T-cell (primary cell): Measurements from ENCODE around the gene TLE2. TPM values are rescaled to one million over a fixed set of nuclear protein-coding genes. Genes with fewer than 3 reads are reported as not detected.
"Not testable (repeated sequence)": the region's sequence is repeated elsewhere in the genome, so short reads cannot be mapped to it uniquely, and the experiment has no call there.

Experiments
- ATAC-seq, 4 experiments: fragments of 200-7000 bp in 3 of 4; fragments of 150-1000 bp in 1 of 4; cut with Tn5 transposase; replicated peaks in 1 of 4; 1 replicate in 3 of 4; 2 replicates in 1 of 4; pipeline ENCODE4 v1.10.0; 2021; ENCODE audit warnings: moderate library complexity in 3 of 4, mild to moderate bottlenecking in 2 of 4, moderate number of reproducible peaks in 1 of 4
- CTCF ChIA-PET, 2 donors: fragments of 300-600 bp; sonication (Branson Sonifier 250); formaldehyde crosslinking; loops; one replicate each; lab custom pipeline; 2022; ENCODE audit warnings: antibody characterized with exemption in 2 of 2; lab: Charles Lee
- POLR2A ChIA-PET, 2 donors: fragments of 300-600 bp; sonication (Branson Sonifier 250); formaldehyde crosslinking; loops; one replicate each; lab custom pipeline; 2022; ENCODE audit warnings: antibody characterized with exemption in 2 of 2; lab: Charles Lee
- DNase-seq, 35 experiments: peaks; one replicate each; pipeline versions ENCODE4 v3.0.0 to v3.0.0-alpha.2; 2013 to 2023
- H3K27ac ChIP-seq: one replicate; pipeline ENCODE4 v1.5.1; 2013; ENCODE audit warnings: low read length
- H3K27me3 ChIP-seq, 2 experiments: replicated peaks in 1 of 2; 1 replicate in 1 of 2; 2 replicates in 1 of 2; pipeline versions ENCODE4 v1.6.1 to v1.7.0; 2013; ENCODE audit warnings: low read length in 1 of 2, mixed read lengths in 1 of 2; ENCODE audit not compliant: control insufficient read depth in 2 of 2, insufficient read depth in 2 of 2; ENCODE audit errors: extremely low read depth in 1 of 2
- H3K36me3 ChIP-seq, 2 donors: 1 replicate in 1 of 2; 2 replicates in 1 of 2; pipeline versions ENCODE4 v1.6.1 to v1.7.0; 2013; ENCODE audit warnings: low read length in 1 of 2; ENCODE audit not compliant: control insufficient read depth in 2 of 2, insufficient read depth in 1 of 2; ENCODE audit errors: extremely low read depth in 1 of 2
- H3K4me1 ChIP-seq, 2 experiments: 1 replicate in 1 of 2; 2 replicates in 1 of 2; pipeline versions ENCODE4 v1.6.1 to v1.7.0; 2013; ENCODE audit warnings: low read length in 2 of 2, mixed read lengths in 1 of 2; ENCODE audit not compliant: insufficient read depth in 2 of 2, control insufficient read depth in 1 of 2; ENCODE audit errors: extremely low read depth in 1 of 2
- H3K4me3 ChIP-seq, 2 donors: 1 replicate in 1 of 2; 2 replicates in 1 of 2; pipeline versions ENCODE4 v1.5.1 to v1.7.0; 2013; ENCODE audit warnings: mild to moderate bottlenecking in 2 of 2, low read length in 1 of 2, moderate library complexity in 1 of 2; ENCODE audit not compliant: control insufficient read depth in 1 of 2; ENCODE audit errors: extremely low read depth in 1 of 2
- H3K9me3 ChIP-seq: 2 replicates; pipeline ENCODE4 v1.7.0; 2013
- H3K27ac Mint-ChIP-seq, 2 donors: one replicate each; pipeline ENCODE4 v1.8.0; 2020 to 2021; ENCODE audit warnings: mild to moderate bottlenecking in 2 of 2, mixed read lengths in 2 of 2
- H3K27me3 Mint-ChIP-seq, 2 donors: one replicate each; pipeline ENCODE4 v1.8.0; 2021 to 2022; ENCODE audit warnings: mixed read lengths in 2 of 2
- H3K36me3 Mint-ChIP-seq: one replicate; pipeline ENCODE4 v1.8.0; 2021; ENCODE audit warnings: mixed read lengths
- H3K4me1 Mint-ChIP-seq, 3 donors: one replicate each; pipeline ENCODE4 v1.8.0; 2020 to 2022; ENCODE audit warnings: mixed read lengths in 3 of 3, mild to moderate bottlenecking in 1 of 3
- H3K4me3 Mint-ChIP-seq, 3 donors: one replicate each; pipeline ENCODE4 v1.8.0; 2020 to 2022; ENCODE audit warnings: mild to moderate bottlenecking in 3 of 3, mixed read lengths in 3 of 3, moderate library complexity in 3 of 3
- H3K9me3 Mint-ChIP-seq, 3 donors: one replicate each; pipeline ENCODE4 v1.8.0; 2020 to 2022; ENCODE audit warnings: mixed read lengths in 3 of 3
- WGBS: methylation state at CpG from one replicate; pipeline ENCODE4 v1.1.5; 2013; ENCODE audit warnings: missing lambda C conversion rate; ENCODE audit not compliant: insufficient coverage; 5-methylcytosine and 5-hydroxymethylcytosine counted together
- total RNA-seq, 35 experiments: library from RNA in 6 of 35; stranded (reverse) in 6 of 35; fragments of 120-200 nt in 1 of 35; gene quantifications; one replicate each; pipeline versions ENCODE4 v1.2.1 to v1.2.4 and lab custom pipeline; 2013 to 2026

The TLE2 gene
- total RNA-seq, 5 donors from 2014 or later (not counting 1 experiment from before 2014, with no cell fraction given), result 16.7 to 29.7 (median 21.5) TPM

DNA sequence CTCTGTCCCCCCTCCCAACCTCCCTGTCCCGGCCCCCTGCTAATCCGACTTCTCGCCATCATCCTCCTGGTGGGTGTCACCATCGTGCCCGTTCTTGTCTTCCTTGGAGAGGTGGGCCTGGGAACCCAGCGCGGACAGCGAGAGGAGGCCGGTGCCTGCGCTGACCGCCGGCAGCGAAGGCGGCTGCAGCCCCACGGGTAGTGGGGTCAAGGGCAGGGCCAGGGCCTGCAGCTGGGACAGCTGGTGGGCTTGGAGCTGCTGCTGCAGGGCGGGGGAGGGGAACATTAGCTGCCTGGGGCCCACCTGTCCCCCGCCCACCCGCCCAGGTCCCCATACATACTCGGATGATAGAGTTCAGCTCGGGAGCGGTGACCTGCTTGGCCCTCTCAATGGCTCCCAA, 24.7 kb upstream of the TLE2 start:
- ATAC-seq (no peak), DNase-seq (no peak)
- Mint-ChIP-seq H3K9me3 (no peaks in the 10 kb centered on the region), H3K27me3 (no peaks in the 10 kb centered on the region), H3K4me3 (peak overlapping the region in 1 of 3 donors; percentile 29), H3K36me3 (peaks cover 25% of the 10 kb centered on the region), H3K4me1 (peaks cover 46 to 49% (median 47%) of the 10 kb centered on the region in 3 donors), H3K27ac (no peak overlapping the region)
- CTCF ChIA-PET, result interaction anchor here in 1 of 2 donors (1.4 kb wide), 1 partner anchor 17 kb away, joined by 4 read pairs; no protein-coding TSS in a partner anchor
- Histone ChIP-seq H3K9me3 (no peaks in the 10 kb centered on the region), H3K36me3 (peaks cover 23 to 55% of the 10 kb centered on the region in 2 donors), H3K27me3 (no peaks in the 10 kb centered on the region), H3K4me3 (no peak overlapping the region), H3K4me1 (peaks cover 25 to 55% of the 10 kb centered on the region in 2 experiments), H3K27ac (no peak overlapping the region)
- 96% methylated on average over 11 of the region's 21 CpGs for WGBS
- POLR2A ChIA-PET, result interaction anchor here in 1 of 2 donors (0.8 kb wide), 1 partner anchor 96 kb away, joined by 3 read pairs; no protein-coding TSS in a partner anchor

DNA sequence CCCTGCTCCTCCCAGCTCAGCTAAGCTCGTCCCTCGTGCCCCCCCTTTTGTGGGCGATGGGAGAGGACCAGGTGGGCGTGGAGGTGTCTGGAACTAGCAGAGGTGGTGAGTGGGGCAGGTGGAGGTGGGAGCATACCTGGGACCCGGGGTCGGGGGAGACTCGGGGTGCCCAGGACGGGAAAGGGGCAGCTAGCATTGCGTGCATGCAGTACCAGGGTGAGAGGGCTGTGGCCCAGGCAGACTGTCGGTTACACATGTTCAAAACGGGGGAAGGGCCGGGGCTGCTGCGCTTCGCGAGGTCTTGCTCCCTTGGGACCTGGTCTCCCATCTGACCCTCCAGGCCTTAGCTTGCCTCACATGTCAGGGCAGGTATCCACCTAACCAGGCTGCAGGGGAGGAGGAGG, 24.1 kb upstream of the TLE2 start:
- peaks cover 20 to 54% of the 10 kb centered on the region in 2 experiments for H3K4me1 ChIP-seq

DNA sequence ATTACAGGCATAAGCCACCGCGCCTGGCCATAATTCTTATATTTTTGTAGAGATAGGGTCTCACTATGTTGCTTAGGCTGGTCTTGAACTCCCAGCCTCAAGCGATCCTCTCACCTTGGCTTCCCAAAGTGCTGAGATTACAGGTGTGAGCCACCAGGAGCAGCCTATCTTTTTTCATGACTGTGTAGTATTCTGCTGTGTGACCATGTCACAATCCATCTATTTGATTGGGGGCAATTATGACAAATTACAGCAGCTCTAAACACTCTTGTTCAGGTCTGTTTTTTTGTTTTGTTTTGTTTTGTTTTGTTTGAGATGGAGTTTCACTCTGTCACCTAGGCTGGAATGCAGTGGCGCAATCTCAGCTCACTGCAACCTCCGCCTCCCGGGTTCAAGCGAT, 20.9 kb upstream of the TLE2 start:
- 100% methylated on average over 3 of the region's 7 CpGs for WGBS
- H3K27me3 ChIP-seq, H3K27me3 Mint-ChIP-seq, H3K4me3 ChIP-seq, CTCF ChIA-PET, H3K9me3 ChIP-seq, ATAC-seq, POLR2A ChIA-PET, H3K27ac ChIP-seq, H3K36me3 Mint-ChIP-seq, H3K4me3 Mint-ChIP-seq, H3K9me3 Mint-ChIP-seq, DNase-seq: not testable (repeated sequence)
- Mint-ChIP-seq H3K4me1 (peaks cover 29 to 38% (median 33%) of the 10 kb centered on the region in 3 donors), H3K27ac (peak overlapping the region in 1 of 2 donors; percentile 28)
- peaks cover 0 to 19% of the 10 kb centered on the region in 2 donors for H3K36me3 ChIP-seq
- peaks cover 7 to 42% of the 10 kb centered on the region in 2 experiments for H3K4me1 ChIP-seq

More for the DNA sequence above, 24.1 kb upstream of the TLE2 start:
- H3K9me3 ChIP-seq, result no peaks in the 10 kb centered on the region
- no peak overlapping the region for H3K4me3 ChIP-seq
- CTCF ChIA-PET, result interaction anchor here in 1 of 2 donors (1.4 kb wide), 1 partner anchor 17 kb away, joined by 4 read pairs; no protein-coding TSS in a partner anchor
- POLR2A ChIA-PET, result interaction anchor here (0.6 to 0.7 kb wide), 4 partner anchors 8 to 1249 kb away, joined by 3 to 7 read pairs (median 4); partner anchors contain the start of gene TMIGD2 (in 1 of the 2)
- Mint-ChIP-seq H3K9me3 (no peaks in the 10 kb centered on the region), H3K4me3 (peak overlapping the region in 1 of 3 donors; percentile 29), H3K4me1 (peaks cover 40 to 44% (median 42%) of the 10 kb centered on the region in 3 donors), H3K27me3 (no peaks in the 10 kb centered on the region), H3K36me3 (peaks cover 20% of the 10 kb centered on the region), H3K27ac (no peak overlapping the region)
- no peak for DNase-seq
- H3K27ac ChIP-seq, result no peak overlapping the region
- ATAC-seq, result peak; percentile 6 to 58 (median 16)
- 25% methylated on average over 7 of the region's 15 CpGs for WGBS
- no peaks in the 10 kb centered on the region for H3K27me3 ChIP-seq
- peaks cover 17 to 50% of the 10 kb centered on the region in 2 donors for H3K36me3 ChIP-seq

DNA sequence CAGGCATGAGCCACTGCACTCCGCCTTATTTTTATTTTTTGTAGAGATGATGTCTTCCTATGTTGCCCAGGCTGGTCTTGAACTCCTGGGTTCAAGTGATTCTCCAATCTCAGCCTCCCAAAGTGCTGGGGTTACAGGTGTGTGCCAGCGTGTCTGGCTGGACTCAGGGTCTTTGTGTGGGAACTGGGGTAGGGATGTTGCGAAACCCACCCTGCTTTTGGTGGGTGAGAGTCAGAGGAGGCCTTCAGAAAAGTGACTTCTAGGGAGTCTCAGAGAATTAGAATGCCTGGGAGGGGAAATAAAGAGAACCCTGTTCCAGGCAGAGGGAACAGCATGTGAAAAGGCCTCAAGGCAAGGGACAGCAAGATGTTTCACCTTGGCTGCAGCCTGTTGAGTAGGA, 20.0 kb upstream of the TLE2 start:
- peak overlapping the region; percentile 29 to 55 (median 45) for H3K4me3 Mint-ChIP-seq

DNA sequence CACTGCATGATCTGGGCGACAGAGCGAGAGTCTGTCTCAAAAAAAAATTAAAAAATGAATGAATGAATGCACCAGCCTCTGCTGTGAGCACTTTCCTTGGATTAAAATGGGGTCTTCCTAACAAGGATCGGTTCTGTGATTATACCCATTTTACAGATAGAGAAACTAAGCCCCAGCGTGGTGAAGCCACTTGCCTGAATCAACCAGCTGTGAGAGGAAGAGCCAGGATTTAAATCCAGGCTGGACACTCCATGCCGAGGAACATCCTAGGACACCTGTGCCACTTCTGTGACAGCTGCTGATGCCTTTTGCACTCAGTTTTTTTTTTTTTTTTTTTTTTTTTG, 19.1 kb upstream of the TLE2 start:
- Mint-ChIP-seq H3K4me1 (peaks cover 24 to 30% (median 25%) of the 10 kb centered on the region in 3 donors), H3K27ac (peak overlapping the region; percentile 98 to 99), H3K36me3 (no peaks in the 10 kb centered on the region), H3K27me3 (no peaks in the 10 kb centered on the region), H3K9me3 (no peaks in the 10 kb centered on the region), H3K4me3 (peak overlapping the region; percentile 82 to 96 (median 89))
- POLR2A ChIA-PET, result no interaction called here
- Histone ChIP-seq H3K36me3 (peaks cover 0 to 1% of the 10 kb centered on the region in 2 donors), H3K27me3 (no peaks in the 10 kb centered on the region), H3K27ac (peak overlapping the region; percentile 55), H3K9me3 (no peaks in the 10 kb centered on the region), H3K4me3 (peak overlapping the region in 1 of 2 donors; percentile 48), H3K4me1 (peaks cover 3 to 26% of the 10 kb centered on the region in 2 experiments)
- DNase-seq (no peak), ATAC-seq (no peak)
- WGBS, result 98% methylated on average over 4 of the region's 5 CpGs
- CTCF ChIA-PET, result no interaction called here

More for the DNA sequence above, 20.0 kb upstream of the TLE2 start:
- Histone ChIP-seq H3K9me3 (no peaks in the 10 kb centered on the region), H3K4me1 (peaks cover 4 to 33% of the 10 kb centered on the region in 2 experiments), H3K36me3 (peaks cover 0 to 10% of the 10 kb centered on the region in 2 donors), H3K27me3 (no peaks in the 10 kb centered on the region), H3K27ac (no peak overlapping the region), H3K4me3 (no peak overlapping the region)
- H3K36me3 Mint-ChIP-seq, result no peaks in the 10 kb centered on the region
- POLR2A ChIA-PET, result no interaction called here
- peak overlapping the region; percentile 85 to 88 for H3K27ac Mint-ChIP-seq
- WGBS, result 80% methylated on average over 1 of the region's 3 CpGs
- ATAC-seq (no peak), DNase-seq (no peak)
- H3K27me3 Mint-ChIP-seq, result no peaks in the 10 kb centered on the region
- H3K9me3 Mint-ChIP-seq, result no peaks in the 10 kb centered on the region
- peaks cover 28 to 29% (median 29%) of the 10 kb centered on the region in 3 donors for H3K4me1 Mint-ChIP-seq
- CTCF ChIA-PET, result no interaction called here

DNA sequence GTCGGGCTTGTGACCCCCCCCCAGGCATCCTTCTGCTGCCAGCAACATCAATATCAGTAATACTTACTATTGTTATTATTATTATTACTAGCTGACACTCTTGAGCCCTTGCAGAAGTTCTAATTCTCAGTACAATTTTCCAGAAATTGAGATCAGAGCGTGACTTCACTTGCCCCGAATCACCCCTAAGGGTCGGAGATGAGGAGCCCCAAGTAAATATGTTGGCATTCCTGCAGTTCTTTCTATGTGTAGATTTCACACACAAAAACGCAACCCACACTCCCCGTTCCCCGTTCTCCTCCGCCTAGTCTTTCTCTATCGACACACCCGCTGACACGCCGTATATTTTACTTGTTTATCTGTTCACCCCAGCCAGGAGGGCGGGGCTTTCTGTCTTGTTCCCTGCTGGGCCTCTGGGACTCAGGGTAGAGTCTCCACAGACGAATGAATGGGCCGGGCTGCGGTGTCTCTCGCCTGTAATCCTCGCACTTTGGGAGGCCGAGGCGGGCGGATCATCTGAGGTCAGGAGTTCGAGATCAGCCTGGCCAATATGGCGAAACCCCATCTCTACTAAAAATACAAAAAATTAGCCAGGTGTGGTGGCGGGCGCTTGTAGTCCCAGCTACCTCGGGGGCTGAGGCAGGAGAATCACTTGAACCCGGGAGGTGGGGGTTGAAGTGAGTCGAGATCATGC, 18.6 kb upstream of the TLE2 start:
- peaks cover 5 to 29% of the 10 kb centered on the region in 2 experiments for H3K4me1 ChIP-seq
- peaks cover 22 to 29% (median 25%) of the 10 kb centered on the region in 3 donors for H3K4me1 Mint-ChIP-seq
- H3K27me3 ChIP-seq, result no peaks in the 10 kb centered on the region
- H3K36me3 Mint-ChIP-seq, result no peaks in the 10 kb centered on the region
- no peaks in the 10 kb centered on the region for H3K27me3 Mint-ChIP-seq
- 3% methylated on average over 16 of the region's 28 CpGs for WGBS
- peak overlapping the region; percentile 55 for H3K27ac ChIP-seq
- H3K4me3 ChIP-seq, result peak overlapping the region; percentile 15 to 48
- peak overlapping the region; percentile 98 to 99 for H3K27ac Mint-ChIP-seq
- ChIA-PET POLR2A (no interaction called here), CTCF (interaction anchor here in 1 of 2 donors (0.6 kb wide), 1 partner anchor 229 kb away, joined by 3 read pairs; no protein-coding TSS in a partner anchor)
- peak; percentile 46 to 81 (median 69) for DNase-seq
- H3K9me3 Mint-ChIP-seq, result no peaks in the 10 kb centered on the region
- ATAC-seq, result peak; percentile 84 to 93 (median 89)
- H3K4me3 Mint-ChIP-seq, result peak overlapping the region; percentile 82 to 96 (median 89)
- H3K9me3 ChIP-seq, result no peaks in the 10 kb centered on the region
- no peaks in the 10 kb centered on the region for H3K36me3 ChIP-seq
